Testis (tissue), 3 donors: ENCODE data around the gene TBXAS1. TPM values are rescaled to one million over a fixed set of nuclear protein-coding genes. Genes with fewer than 3 reads are reported as not detected.

Source experiments
- DNase-seq: peaks from one replicate; pipeline ENCODE4 v3.0.0-alpha.2; 2019
- H3K27ac ChIP-seq, 2 donors: fragments of 200-600 bp; sonication (generic); one replicate each; pipeline ENCODE4 v1.5.1; 2019
- H3K27me3 ChIP-seq: fragments of 200-600 bp; sonication (generic); one replicate; pipeline ENCODE4 v1.5.1; 2019
- H3K36me3 ChIP-seq: fragments of 200-600 bp; sonication (generic); one replicate; pipeline ENCODE4 v1.5.1; 2017; ENCODE audit warnings: low read depth; ENCODE audit errors: missing control alignments
- H3K4me1 ChIP-seq: fragments of 200-600 bp; sonication (generic); one replicate; pipeline ENCODE4 v1.5.1; 2019
- H3K4me3 ChIP-seq, 2 donors: fragments of 200-600 bp; sonication (generic); one replicate each; pipeline ENCODE4 v1.5.1; 2017 to 2019
- H3K9me3 ChIP-seq: fragments of 200-600 bp; sonication (generic); one replicate; pipeline ENCODE4 v1.5.1; 2017
- POLR2A ChIP-seq: fragments of 450-650 bp; IDR thresholded peaks from one replicate; pipeline ENCODE4 v1.6.1; 2017; ENCODE audit warnings: antibody characterized with exemption, mild to moderate bottlenecking, moderate library complexity
- WGBS, 2 donors: methylation state at CpG; one replicate each; pipeline ENCODE4 v1.1.5; 2018; 5-methylcytosine and 5-hydroxymethylcytosine counted together
- intact Hi-C: fragments of 100-400 bp; cut with DNase I; formaldehyde crosslinking; loops from one replicate; pipeline ENCODE4 v1.15.1; 2023; ENCODE audit warnings: low total_unique reads
- polyA plus RNA-seq: library from polyadenylated mRNA; stranded (reverse); fragments of 350-450 nt; fragmentation: Illumina TruSeq; extraction: RNeasy Lipid Tissue Mini Kit (QIAGEN cat#74804); gene quantifications from one replicate; pipeline ENCODE4 v1.2.3, GENCODE V29; 2014; ENCODE audit warnings: low read depth, low replicate concordance; ENCODE audit not compliant: insufficient read depth
- total RNA-seq, 2 donors: library from RNA; depleted of rRNA; stranded (reverse); fragments of >200 nt; gene quantifications; one replicate each; pipeline ENCODE4 v1.2.3, GENCODE V29; 2016
- TF ChIP-seq, protein P1 (sequence below), 3 experiments: fragments of 450-650 bp in 2 of 3; fragments of 200-600 bp in 1 of 3; sonication (generic) in 1 of 3; IDR thresholded peaks; one replicate each; pipeline ENCODE4 v1.5.1; 2016 to 2019; ENCODE audit warnings: antibody characterized with exemption in 3 of 3, mild to moderate bottlenecking in 2 of 3, moderate library complexity in 1 of 3

TBXAS1 gene
- total and polyA plus RNA-seq, 3 donors from 2014 or later = 4.9 to 5.7 (median 5.2) TPM

DNA sequence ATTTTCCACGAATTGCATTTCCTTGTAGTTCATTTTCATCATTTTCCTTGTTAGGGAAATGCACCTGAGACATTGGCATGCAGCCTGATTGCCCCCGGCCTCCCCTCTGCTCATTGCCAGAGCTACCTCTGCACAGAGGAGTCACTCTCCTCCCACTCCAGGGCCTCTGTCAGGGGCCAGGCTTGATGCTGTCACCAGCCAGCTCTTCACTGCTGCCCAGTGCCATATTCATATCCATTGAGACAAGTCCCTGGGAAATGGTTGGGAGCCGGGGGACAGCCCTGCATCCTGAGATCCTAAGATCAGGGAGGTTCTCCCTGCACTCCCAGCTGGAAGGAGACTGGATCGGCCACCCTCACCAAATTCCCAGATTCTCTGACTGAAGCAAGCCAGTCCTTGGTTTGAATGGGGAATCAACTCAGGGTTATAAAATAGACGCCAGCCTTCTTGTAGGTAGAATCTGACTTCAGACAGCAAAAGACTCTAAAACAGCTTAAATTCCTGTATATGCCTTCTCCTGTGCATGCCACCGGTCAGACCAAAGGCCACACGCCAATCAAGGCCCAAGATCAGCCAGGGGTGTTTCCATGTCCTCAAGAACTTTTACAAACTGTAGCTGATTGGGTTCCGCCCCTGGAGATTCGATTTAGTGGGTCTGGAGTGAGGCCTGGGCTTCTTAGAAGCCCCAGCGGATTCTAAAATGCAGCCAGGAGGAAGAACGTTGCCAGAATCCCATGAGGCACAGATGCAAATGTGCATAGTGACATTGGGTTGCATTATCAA lies 147.2 kb downstream of the TBXAS1 start:
- H3K27me3 ChIP-seq = no peaks in the 10 kb centered on the region
- H3K4me1 ChIP-seq = no peaks in the 10 kb centered on the region
- no peak for TF ChIP-seq POLR2A
- TF ChIP-seq, protein P1, sequence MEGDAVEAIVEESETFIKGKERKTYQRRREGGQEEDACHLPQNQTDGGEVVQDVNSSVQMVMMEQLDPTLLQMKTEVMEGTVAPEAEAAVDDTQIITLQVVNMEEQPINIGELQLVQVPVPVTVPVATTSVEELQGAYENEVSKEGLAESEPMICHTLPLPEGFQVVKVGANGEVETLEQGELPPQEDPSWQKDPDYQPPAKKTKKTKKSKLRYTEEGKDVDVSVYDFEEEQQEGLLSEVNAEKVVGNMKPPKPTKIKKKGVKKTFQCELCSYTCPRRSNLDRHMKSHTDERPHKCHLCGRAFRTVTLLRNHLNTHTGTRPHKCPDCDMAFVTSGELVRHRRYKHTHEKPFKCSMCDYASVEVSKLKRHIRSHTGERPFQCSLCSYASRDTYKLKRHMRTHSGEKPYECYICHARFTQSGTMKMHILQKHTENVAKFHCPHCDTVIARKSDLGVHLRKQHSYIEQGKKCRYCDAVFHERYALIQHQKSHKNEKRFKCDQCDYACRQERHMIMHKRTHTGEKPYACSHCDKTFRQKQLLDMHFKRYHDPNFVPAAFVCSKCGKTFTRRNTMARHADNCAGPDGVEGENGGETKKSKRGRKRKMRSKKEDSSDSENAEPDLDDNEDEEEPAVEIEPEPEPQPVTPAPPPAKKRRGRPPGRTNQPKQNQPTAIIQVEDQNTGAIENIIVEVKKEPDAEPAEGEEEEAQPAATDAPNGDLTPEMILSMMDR (IDR thresholded peaks at IDR 0.05) = no peak
- no peaks in the 10 kb centered on the region for H3K36me3 ChIP-seq
- no peak overlapping the region for H3K27ac ChIP-seq
- no peak overlapping the region for H3K4me3 ChIP-seq
- no peaks in the 10 kb centered on the region for H3K9me3 ChIP-seq
- intact Hi-C loops = no loop called here
- 87 to 91% methylated on average over 10 to 11 of the region's 11 CpGs for WGBS, 2 donors
- no peak for DNase-seq

DNA sequence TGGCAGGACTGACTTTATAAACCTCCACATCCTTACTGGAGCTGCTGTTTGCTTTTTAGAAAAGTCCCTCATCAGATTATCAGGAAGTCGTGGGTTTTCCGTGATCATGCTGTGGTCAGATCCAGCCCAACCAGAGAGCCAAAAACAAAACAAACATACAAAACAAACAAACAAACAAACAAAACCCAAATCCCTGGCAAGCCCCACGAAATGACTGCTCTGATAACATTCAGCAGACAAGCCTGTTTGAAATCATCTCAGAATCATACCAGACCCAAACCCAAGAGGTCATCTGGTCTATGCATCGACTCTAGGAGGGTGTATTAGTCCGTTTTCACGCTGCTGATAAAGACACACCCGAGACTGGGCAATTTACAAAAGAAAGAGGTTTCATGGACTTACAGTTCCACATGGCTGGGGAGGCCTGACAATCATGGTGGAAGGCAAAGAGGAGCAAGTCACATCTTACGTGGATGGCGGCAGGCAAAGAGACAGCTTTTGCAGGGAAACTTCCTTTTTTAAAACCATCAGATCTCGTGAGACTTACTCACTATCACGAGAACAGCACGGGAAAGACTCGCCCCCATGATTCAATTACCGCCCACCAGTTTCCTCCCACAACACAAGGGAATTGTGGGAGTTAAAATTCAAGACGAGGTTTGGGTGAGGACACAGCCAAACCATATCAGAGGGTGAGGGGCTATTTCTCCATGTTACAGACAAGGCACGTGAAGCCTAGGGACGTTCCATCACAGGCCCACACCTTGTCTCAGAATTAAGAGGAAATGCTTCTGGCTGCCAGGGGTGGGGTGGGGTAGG lies 148.0 kb downstream of the TBXAS1 start:
- Histone ChIP-seq H3K4me3 (no peak overlapping the region), H3K27me3 (no peaks in the 10 kb centered on the region), H3K36me3 (no peaks in the 10 kb centered on the region), H3K9me3 (no peaks in the 10 kb centered on the region), H3K27ac (no peak overlapping the region), H3K4me1 (no peaks in the 10 kb centered on the region)
- TF ChIP-seq POLR2A = no peak
- intact Hi-C loops = no loop called here
- DNase-seq = no peak
- 67 to 76% methylated on average over 17 of the region's 17 CpGs for WGBS, 2 donors

DNA sequence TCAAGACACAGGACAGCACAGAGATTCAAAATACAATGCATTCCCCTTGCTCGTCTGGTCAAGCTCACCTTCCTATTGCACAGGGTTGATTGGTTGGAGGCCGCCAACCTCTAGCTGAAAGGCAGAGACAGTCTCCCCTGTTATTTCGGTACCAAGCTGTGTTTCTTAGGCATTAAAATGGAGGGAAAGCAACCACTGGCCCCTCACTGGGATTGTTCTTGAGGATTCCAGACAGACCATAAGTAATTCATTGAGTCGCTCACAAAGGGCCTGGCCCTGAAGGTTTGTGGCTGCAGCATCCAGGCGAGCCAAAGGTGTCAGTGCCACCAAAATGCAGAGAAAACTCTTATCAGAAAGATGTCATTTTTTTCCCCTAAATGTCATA lies 152.4 kb downstream of the TBXAS1 start:
- no peak for DNase-seq
- Histone ChIP-seq H3K36me3 (no peaks in the 10 kb centered on the region), H3K4me1 (no peaks in the 10 kb centered on the region), H3K27ac (no peak overlapping the region), H3K27me3 (no peaks in the 10 kb centered on the region), H3K4me3 (no peak overlapping the region), H3K9me3 (no peaks in the 10 kb centered on the region)
- WGBS, 2 donors = 94 to 96% methylated on average over 5 of the region's 5 CpGs
- intact Hi-C loops = no loop called here
- no peak for TF ChIP-seq POLR2A
- TF ChIP-seq, protein P1 (IDR thresholded peaks at IDR 0.05) = no peak

- Histone ChIP-seq H3K27me3 (no peaks in the 10 kb centered on the region), H3K4me1 (no peaks in the 10 kb centered on the region), H3K36me3 (no peaks in the 10 kb centered on the region), H3K27ac (no peak overlapping the region), H3K4me3 (no peak overlapping the region), H3K9me3 (no peaks in the 10 kb centered on the region)
- WGBS, 2 donors = 77 to 87% methylated on average over 9 of the region's 9 CpGs
- DNase-seq = no peak
- intact Hi-C loops = no loop called here
- TF ChIP-seq POLR2A = no peak
- TF ChIP-seq, protein P1 (IDR thresholded peaks at IDR 0.05) = no peak
Measured at GRCh38 chr7:139982927-139983920, 154.2 kb downstream of the TBXAS1 start.
